ELR (cell line): ENCODE results near the gene GPR179.
A peak's percentile ranks its signal among the peaks of the same experiment; 100 is the strongest.

Source experiments
- DNase-seq: peaks from one replicate; pipeline ENCODE4 v3.0.0-alpha.2; 2015; ENCODE audit warnings: low read depth

GPR179 gene

GRCh38 chr17:38342886-38343607 is 709 bp downstream of the GPR179 start:
- DNase-seq = no peak

DNA sequence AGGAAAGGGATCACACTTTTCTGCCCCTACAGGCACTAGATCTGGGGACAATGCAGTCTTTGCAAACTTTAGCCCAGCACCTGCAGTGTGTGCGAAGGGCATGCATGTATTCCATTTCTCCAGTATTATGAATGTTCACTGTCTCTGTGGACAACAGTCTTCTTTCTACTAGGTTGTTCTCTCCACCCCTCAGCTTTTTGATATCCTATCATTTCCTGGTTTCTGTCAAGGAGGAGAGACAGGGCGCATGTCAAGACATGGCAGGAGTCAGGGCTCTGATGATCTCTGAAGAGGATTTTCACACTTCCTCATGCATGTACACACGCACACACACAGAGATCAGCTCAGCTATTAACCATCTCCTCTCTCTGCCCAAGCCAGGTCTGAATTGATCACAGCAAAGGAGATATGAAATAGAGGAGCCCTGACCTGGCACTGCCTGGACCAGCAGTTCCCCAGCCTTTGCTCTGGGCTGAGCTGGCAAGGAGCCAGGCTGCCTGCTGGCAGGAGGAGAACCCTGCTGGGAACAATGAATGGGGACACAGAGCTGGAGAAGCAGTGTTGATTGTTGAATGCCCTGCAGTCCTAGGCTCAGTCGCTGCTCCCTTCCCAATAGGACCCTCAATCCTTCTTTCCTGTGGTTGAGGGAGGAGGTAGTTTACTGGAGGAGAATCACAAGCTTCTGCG is 2.6 kb downstream of the GPR179 start:
- DNase-seq = peak; percentile 19

DNA sequence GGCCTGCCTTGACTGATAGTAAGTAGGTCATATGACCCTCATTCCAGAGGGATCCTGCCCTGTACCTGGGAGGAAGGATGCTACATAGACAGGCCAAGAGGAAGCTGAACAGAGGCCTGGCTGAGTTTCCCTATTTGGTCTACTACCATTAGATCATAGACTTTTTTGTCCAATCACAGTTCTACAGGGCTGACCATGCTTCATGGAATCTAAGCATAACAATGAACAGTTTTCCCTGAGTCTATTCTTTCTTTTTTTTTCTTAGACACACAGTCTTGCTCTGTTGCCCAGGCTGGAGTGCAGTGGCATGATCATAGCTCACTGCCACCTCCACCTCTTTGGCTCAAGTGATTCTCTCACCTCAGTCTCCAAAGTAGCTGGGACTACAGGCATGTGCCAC is 3.9 kb downstream of the GPR179 start:
- no peak for DNase-seq

DNA sequence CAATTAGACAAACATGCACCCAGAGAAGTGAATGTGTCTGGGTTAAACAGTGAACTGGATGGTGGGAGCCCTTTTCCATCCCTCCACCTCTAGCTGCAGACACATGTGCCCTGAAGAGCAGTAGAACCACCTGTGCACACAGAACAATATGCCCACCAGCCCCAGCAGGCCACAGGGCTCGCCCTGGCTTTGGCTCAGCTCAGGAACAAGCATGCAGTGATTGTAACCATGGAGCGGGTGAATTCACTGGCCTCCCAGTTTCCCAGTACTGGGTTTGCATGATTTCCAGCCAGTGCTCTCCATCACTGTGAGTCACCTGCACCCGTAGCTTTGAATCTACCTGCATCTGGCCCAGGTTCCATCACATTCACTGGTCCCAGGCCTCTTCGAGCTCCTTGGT is 5.2 kb downstream of the GPR179 start:
- DNase-seq = no peak

- DNase-seq = no peak
Observed at GRCh38 chr17:38338053-38338452, 5.7 kb downstream of the GPR179 start.

GRCh38 chr17:38336838-38337237 is 6.9 kb downstream of the GPR179 start:
- DNase-seq = no peak

DNA sequence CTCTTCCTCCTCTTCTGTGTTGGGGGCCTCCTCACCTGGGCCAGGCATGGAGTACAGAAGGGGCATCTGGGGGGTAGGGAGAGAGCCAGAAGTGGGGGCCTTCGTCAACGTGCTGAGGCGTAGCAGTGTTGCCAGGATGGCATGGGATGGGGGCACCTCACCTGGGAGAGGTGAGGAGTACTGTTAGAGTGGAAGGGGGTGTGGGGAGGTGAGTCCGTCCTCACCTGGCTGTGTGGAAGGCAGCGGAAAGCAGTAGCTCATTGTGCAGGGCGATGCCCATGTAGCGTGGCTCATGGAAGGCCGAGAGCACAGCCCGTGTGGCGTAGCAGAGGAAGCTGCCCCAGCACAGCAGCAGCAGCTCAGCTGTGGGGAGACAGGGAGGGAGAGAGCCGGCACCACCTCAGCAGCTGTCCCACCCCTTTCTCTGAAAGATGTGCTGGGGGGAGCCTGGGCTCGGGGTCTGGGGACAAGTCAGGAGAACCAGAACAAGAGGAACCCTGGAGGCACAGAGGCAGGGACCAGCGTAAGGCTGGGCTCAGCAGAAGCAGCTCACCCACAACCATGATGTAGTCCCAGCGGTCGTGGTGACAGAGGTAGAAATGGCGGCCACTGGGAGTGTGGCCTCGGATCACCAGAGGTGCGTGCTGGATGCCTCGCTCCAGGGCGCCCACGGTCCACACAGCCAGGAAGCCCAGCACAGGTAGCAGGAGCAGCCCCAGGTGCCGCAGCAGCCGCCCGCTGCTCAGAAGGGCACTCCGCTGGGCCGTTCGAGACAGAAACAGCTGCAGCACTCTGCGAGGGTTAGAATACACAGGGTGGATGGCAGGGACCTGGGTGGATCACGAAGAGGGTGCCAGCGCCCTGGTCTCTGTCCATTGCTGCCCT is 9.0 kb downstream of the GPR179 start:
- no peak for DNase-seq

DNA sequence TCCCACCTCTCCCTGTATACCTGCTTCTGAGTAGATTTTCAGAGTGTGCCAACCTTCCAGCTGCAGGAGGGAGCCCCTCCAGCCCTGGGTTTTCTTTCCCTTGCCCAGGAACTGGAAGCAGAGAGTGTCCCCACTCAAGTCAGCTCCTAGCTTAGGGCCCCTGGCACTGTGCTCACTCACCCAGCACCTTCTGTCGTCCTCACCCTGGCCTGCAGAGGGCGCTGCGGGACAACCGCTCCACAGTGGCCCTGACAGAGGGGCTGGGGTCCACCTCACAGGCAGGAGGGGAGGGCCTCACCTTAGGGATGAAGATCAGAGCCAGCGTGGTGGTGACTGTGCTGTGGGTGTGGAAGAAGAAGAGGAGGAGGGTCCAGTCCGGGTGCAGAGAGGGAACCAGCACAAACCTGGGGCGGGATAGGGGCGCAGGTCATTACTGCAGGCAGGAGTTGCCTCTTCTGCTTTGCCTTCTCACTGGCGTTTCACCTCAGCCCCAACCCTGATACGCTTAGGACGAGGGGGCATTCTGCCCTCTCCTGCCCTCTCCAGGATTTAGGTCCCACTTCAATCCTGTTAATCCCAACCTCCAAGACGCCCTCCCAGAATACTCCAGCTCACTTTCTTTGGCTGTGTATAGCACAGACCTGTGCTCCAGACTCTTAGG is 10.0 kb downstream of the GPR179 start:
- peak; percentile 50 for DNase-seq

DNA sequence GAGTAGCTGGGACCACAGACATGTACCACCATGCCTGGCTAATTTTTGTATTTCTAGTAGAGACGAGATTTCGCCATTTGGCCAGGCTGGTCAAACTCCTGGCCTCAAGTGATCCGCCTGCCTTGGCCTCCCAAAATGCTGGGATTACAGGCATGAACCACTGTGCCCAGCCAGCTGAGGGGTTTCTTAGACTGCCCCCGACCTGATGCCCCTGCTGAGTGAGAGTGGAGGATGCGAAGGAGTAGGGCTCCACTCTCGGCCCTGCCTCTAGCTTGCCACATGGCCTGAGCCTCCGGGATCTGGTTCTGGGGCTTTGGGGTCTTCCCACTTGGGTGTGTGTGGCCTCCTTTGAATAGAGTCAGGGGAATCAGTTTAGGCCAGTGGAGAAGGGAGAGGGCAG is 11.0 kb downstream of the GPR179 start:
- DNase-seq = no peak

DNA sequence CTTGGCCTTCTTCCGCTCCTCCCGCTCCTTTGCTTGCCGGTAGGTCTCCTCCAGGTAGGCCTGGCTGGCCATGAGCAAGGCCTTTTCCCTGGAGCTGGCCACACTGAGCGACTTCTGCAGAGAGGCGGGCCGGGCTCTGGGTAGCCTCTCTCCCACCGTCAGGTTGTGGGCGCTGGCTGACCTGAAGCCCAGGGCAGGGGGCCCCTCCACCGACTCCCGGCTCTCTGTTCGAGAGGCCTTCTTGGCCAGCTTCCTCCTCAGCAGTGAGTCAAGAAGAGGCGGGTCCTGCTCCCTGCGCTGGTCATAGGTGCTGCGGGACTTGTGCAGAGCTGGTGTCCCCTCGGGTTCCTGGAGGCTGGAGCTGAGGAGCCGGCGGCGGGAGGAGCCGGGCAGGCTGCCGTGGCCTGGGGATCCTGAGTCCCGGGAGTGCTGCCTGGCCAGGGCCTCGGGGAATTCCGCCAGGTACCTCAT is 12.8 kb downstream of the GPR179 start:
- DNase-seq = no peak

DNA sequence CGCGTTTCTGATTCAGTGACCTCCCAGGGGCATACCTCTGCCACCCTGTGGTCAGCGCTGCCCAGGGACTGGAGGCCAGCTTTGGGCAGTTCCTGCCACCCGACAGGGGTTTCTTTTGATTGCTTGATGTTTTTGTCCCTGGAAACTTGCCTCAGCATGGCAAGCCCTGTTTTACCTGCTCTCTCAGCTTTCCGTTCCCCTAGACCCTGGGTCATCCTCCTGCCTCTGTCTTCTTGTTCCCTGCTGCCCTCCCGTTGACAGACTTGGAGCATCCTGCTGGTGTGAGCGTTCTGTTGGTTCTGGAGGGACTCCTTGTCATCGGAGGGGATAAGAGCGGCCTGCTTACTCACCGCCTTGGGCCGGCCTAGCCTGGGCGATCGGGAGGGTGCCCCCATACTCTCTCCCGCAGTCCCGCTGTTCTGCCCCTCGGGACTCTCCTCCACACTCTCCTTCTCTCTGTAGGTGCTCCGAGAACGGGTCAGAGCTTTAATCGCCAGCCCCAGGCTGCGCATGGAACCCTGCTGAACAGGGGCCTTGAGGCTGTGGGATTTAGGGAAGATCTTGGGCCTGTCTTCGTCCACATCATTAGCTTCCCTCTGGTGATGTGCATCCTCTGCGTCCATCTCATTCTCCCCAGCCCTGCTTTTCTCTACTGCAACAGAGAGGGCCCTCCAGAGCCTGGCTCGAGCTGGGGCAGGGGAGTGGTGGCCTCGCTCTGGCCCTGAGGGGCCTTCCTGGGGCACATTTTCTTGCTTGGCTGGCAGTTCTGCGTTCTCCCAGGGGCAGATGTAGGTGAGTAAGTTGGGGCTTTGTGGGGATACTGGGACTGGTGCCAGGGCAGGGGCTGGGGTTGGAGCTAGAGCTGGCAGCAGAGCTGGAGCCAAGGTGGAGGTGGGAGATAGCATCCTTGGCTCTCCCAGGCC is 13.7 kb downstream of the GPR179 start:
- DNase-seq = no peak

- no peak for DNase-seq
Observed at GRCh38 chr17:38329284-38329683, 14.5 kb downstream of the GPR179 start.

DNA sequence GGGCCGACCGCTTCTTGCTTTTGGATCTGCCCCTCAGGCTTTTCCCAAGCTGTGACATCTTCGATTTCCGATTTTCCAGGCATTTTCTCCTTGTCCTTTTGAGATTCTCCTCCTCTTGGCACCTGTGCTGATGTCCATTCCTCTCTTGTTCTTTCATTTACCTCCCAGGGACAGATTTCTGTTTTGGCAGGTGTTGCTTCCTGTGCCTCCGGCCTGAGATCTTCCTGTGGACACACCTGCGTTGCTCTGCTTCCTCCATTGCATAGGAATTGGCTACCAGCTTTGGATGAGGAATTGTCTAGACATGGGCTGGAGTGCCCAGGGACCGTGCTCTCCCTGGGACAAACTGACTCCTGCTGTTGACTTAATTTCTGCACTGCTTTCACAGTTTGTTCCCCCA is 15.1 kb downstream of the GPR179 start:
- DNase-seq = no peak

DNA sequence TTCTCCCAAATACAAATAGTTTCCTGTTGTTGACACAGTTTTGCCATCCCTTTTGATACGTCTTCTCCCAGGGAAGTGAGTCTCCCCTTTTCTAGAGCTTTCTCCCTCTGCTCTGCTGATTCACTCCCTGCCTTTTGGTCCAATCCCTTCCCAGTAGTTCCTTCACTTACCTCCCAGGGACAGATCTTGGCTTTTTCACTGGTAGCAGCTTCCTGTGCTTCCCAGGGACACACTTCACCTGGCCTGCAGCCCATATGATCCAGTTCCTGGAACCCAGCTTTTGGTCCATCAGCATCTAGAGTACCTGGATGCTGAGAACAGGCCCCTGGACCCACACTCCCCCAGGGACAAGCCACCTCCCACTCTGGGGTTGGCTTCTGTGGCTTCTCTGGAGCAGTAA is 15.8 kb downstream of the GPR179 start:
- DNase-seq = no peak

DNA sequence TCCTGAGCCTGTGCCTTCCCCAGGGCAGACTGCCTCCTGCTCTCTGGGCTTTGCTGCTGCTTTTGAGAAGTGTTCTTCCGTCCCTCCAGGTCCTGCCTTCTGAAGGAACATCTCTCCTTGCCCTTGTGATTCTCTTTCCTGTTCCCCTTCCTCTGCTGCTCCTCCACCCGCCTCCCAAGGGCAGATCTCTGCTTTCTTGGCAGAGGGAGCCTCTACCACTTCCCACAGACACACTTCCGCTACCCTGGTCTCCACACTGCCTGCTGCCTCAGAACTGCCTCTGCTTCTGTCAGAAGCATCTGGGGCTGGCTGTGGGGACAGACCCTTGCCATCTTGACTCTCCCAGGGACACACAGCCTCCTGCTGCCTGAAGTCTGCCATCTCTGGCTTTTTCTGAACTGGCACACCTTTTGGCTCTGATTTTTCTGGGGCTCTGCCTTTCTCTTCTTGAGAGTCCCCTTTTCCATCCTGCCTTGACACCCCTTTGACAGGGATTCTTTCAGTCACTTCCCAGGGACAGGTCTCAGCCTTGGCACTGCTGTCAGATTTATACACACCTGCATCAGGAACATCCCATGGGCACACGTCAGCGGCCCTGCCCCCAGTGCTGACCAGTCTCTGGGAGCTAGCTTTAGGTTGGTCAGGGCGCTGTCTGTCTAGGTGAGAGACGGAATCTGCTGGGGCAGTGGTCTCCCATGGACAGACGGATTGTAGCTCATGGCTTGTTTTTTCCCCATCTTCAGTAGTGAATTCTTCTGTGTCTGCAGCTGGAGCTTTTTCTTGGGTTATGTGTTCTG is 16.6 kb downstream of the GPR179 start:
- no peak for DNase-seq

DNA sequence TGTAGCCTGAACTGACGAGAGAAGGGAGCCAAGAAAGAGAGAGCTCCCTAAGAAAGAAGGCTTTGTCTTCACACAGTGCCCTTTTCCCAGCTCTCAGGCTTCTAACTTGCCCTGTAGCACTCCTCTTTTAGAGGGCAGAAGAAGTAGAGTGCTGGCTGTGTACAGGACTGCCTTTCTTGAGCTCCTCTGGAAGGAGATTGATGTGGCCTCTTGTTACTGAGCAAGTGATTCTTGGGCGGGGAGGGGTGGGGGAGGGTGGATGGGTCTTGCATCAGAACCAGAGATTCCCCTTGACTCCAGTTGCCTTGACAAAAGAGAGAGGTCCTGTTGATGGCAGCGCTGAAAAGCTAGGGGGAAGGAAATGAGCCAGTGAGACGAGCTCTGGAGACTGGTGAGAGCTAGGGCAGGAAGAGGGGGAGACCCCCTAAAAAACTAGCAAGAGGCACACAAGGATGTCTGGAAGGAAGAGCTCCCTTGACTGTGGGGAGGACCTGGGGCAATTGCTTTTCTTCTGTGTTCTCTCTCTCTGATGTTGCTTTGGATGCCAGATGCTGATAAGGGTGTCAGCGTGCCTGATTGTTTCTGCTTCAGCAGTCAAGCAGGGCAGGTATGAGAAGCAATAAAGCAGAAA is 18.4 kb downstream of the GPR179 start:
- DNase-seq = no peak

DNA sequence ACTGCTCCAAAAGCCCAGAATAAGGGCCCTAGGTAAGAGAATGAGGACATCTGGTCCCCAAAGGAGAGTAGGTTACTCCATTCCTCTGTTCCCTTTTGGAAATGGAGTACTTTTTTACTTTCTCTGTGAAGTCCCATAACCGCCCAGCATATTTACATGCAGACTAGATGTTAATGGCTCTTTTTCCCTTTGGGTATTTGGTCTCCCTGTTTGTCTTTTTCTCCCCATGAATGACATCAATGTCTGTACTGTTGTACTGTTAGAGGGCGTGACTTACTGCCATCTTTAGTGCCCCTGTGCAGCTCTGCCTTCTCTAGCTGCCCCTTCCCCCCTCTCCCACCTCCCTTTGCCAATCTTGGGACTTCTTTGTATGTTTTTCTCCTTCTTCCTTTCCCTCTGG is 19.0 kb downstream of the GPR179 start:
- DNase-seq = no peak

DNA sequence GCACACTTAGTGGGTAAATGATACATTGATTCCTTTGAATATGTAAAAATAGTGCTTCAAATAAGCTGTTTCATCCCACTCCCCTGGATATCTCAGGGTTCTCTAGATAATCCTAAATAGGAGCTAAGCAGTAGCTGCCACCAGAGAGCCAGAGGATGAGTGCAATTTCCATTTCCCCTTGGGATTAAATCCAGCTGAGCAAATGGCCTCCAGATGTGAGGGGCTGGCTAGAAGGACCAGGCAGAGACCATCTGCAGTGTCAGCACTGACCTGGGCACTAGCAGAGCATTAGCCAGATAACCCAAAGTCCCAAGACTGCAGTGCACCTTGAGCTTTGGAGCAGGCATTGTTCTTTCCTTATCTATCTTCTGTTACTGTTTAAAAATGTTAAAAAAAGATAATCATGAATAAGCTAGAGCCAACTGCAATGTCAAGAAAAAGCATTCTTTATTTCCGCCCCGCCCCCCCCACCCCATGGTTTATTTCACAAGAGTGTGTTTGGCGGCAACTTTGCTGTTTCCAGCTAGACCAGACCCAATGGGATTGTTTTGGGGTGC is 19.5 kb downstream of the GPR179 start:
- DNase-seq = no peak

GRCh38 chr17:38322897-38323296 is 20.9 kb downstream of the GPR179 start:
- peak; percentile 21 for DNase-seq
